Activated naive CD8-positive, alpha-beta T cell (primary cell): ENCODE results near the gene SRRM2.
A peak's percentile ranks its signal among the peaks of the same experiment; 100 is the strongest.

Source experiments
- H3K27ac Mint-ChIP-seq: one replicate; pipeline ENCODE4 v1.8.0; 2021; ENCODE audit warnings: mixed read lengths
- H3K27me3 Mint-ChIP-seq: one replicate; pipeline ENCODE4 v1.8.0; 2021; ENCODE audit warnings: mixed read lengths
- H3K36me3 Mint-ChIP-seq: one replicate; pipeline ENCODE4 v1.8.0; 2021; ENCODE audit warnings: mixed read lengths
- H3K4me1 Mint-ChIP-seq: one replicate; pipeline ENCODE4 v1.8.0; 2021; ENCODE audit warnings: low read depth, mixed read lengths
- H3K4me3 Mint-ChIP-seq: one replicate; pipeline ENCODE4 v1.8.0; 2021; ENCODE audit warnings: mild to moderate bottlenecking, mixed read lengths
- H3K9me3 Mint-ChIP-seq: one replicate; pipeline ENCODE4 v1.8.0; 2021; ENCODE audit warnings: low read depth, mixed read lengths

The SRRM2 gene

GRCh38 chr16:2743007-2743810, 9.2 kb upstream of the SRRM2 start:
- Mint-ChIP-seq H3K27me3 (no peaks in the 10 kb centered on the region), H3K36me3 (no peaks in the 10 kb centered on the region), H3K9me3 (no peaks in the 10 kb centered on the region), H3K27ac (no peak overlapping the region), H3K4me3 (no peak overlapping the region), H3K4me1 (no peaks in the 10 kb centered on the region)

GRCh38 chr16:2744711-2745110, 7.7 kb upstream of the SRRM2 start:
- Mint-ChIP-seq H3K4me3 (no peak overlapping the region), H3K27me3 (no peaks in the 10 kb centered on the region), H3K4me1 (no peaks in the 10 kb centered on the region), H3K9me3 (no peaks in the 10 kb centered on the region), H3K27ac (no peak overlapping the region), H3K36me3 (no peaks in the 10 kb centered on the region)

GRCh38 chr16:2745116-2745890, 7.1 kb upstream of the SRRM2 start:
- no peak overlapping the region for H3K4me3 Mint-ChIP-seq
- H3K27ac Mint-ChIP-seq: no peak overlapping the region
- H3K36me3 Mint-ChIP-seq: no peaks in the 10 kb centered on the region
- H3K9me3 Mint-ChIP-seq: no peaks in the 10 kb centered on the region
- H3K27me3 Mint-ChIP-seq: no peaks in the 10 kb centered on the region
- H3K4me1 Mint-ChIP-seq: no peaks in the 10 kb centered on the region

GRCh38 chr16:2745961-2746360, 6.5 kb upstream of the SRRM2 start:
- Mint-ChIP-seq H3K27me3 (no peaks in the 10 kb centered on the region), H3K4me3 (no peak overlapping the region), H3K9me3 (no peaks in the 10 kb centered on the region), H3K27ac (no peak overlapping the region), H3K36me3 (no peaks in the 10 kb centered on the region), H3K4me1 (peaks cover 4% of the 10 kb centered on the region)

- H3K36me3 Mint-ChIP-seq: peaks cover 5% of the 10 kb centered on the region
- no peak overlapping the region for H3K4me3 Mint-ChIP-seq
- H3K4me1 Mint-ChIP-seq: peaks cover 15% of the 10 kb centered on the region
- H3K27me3 Mint-ChIP-seq: no peaks in the 10 kb centered on the region
- H3K27ac Mint-ChIP-seq: no peak overlapping the region
- H3K9me3 Mint-ChIP-seq: no peaks in the 10 kb centered on the region
These were observed 3.5 kb upstream of the SRRM2 start for GRCh38 chr16:2748757-2749455.

- Mint-ChIP-seq H3K27me3 (no peaks in the 10 kb centered on the region), H3K4me1 (peaks cover 21% of the 10 kb centered on the region), H3K36me3 (peaks cover 10% of the 10 kb centered on the region), H3K9me3 (no peaks in the 10 kb centered on the region), H3K4me3 (no peak overlapping the region), H3K27ac (no peak overlapping the region)
These were observed 3.0 kb upstream of the SRRM2 start for GRCh38 chr16:2749476-2749875.

- no peak overlapping the region for H3K4me3 Mint-ChIP-seq
- no peaks in the 10 kb centered on the region for H3K27me3 Mint-ChIP-seq
- no peaks in the 10 kb centered on the region for H3K9me3 Mint-ChIP-seq
- H3K4me1 Mint-ChIP-seq: peaks cover 25% of the 10 kb centered on the region
- peak overlapping the region; percentile 68 for H3K27ac Mint-ChIP-seq
- H3K36me3 Mint-ChIP-seq: peaks cover 13% of the 10 kb centered on the region
These were observed 2.5 kb upstream of the SRRM2 start for GRCh38 chr16:2749936-2750335.

GRCh38 chr16:2751577-2752034, 832 bp upstream of the SRRM2 start:
- no peaks in the 10 kb centered on the region for H3K27me3 Mint-ChIP-seq
- H3K36me3 Mint-ChIP-seq: peaks cover 21% of the 10 kb centered on the region
- H3K9me3 Mint-ChIP-seq: no peaks in the 10 kb centered on the region
- peak overlapping the region; percentile 90 for H3K4me3 Mint-ChIP-seq
- peak overlapping the region; percentile 97 for H3K27ac Mint-ChIP-seq
- peaks cover 40% of the 10 kb centered on the region for H3K4me1 Mint-ChIP-seq

GRCh38 chr16:2752850-2753732, 653 bp downstream of the SRRM2 start:
- Mint-ChIP-seq H3K9me3 (no peaks in the 10 kb centered on the region), H3K4me1 (peaks cover 52% of the 10 kb centered on the region), H3K36me3 (peaks cover 25% of the 10 kb centered on the region)

GRCh38 chr16:2753733-2754020, 1.2 kb downstream of the SRRM2 start:
- no peaks in the 10 kb centered on the region for H3K9me3 Mint-ChIP-seq
- H3K36me3 Mint-ChIP-seq: peaks cover 25% of the 10 kb centered on the region
- H3K27me3 Mint-ChIP-seq: no peaks in the 10 kb centered on the region
- H3K4me3 Mint-ChIP-seq: peak overlapping the region; percentile 96
- peak overlapping the region; percentile 91 for H3K27ac Mint-ChIP-seq
- H3K4me1 Mint-ChIP-seq: peaks cover 54% of the 10 kb centered on the region

More at GRCh38 chr16:2752850-2753732, 653 bp downstream of the SRRM2 start:
- peak overlapping the region; percentile 96 for H3K4me3 Mint-ChIP-seq
- peak overlapping the region; percentile 91 for H3K27ac Mint-ChIP-seq
- H3K27me3 Mint-ChIP-seq: no peaks in the 10 kb centered on the region

GRCh38 chr16:2755158-2755557, 2.7 kb downstream of the SRRM2 start:
- H3K36me3 Mint-ChIP-seq: peaks cover 34% of the 10 kb centered on the region
- H3K9me3 Mint-ChIP-seq: no peaks in the 10 kb centered on the region
- H3K4me1 Mint-ChIP-seq: peaks cover 62% of the 10 kb centered on the region
- no peaks in the 10 kb centered on the region for H3K27me3 Mint-ChIP-seq
- peak overlapping the region; percentile 91 for H3K27ac Mint-ChIP-seq
- peak overlapping the region; percentile 96 for H3K4me3 Mint-ChIP-seq

GRCh38 chr16:2756288-2757015, 4.0 kb downstream of the SRRM2 start:
- H3K27me3 Mint-ChIP-seq: no peaks in the 10 kb centered on the region
- peaks cover 36% of the 10 kb centered on the region for H3K36me3 Mint-ChIP-seq
- peak overlapping the region; percentile 22 for H3K27ac Mint-ChIP-seq
- H3K4me1 Mint-ChIP-seq: peaks cover 59% of the 10 kb centered on the region
- H3K9me3 Mint-ChIP-seq: no peaks in the 10 kb centered on the region
- peak overlapping the region; percentile 54 for H3K4me3 Mint-ChIP-seq

GRCh38 chr16:2757344-2757743, 4.9 kb downstream of the SRRM2 start:
- H3K4me1 Mint-ChIP-seq: peaks cover 55% of the 10 kb centered on the region

GRCh38 chr16:2761472-2761871, 9.0 kb downstream of the SRRM2 start:
- Mint-ChIP-seq H3K4me3 (no peak overlapping the region), H3K36me3 (peaks cover 26% of the 10 kb centered on the region), H3K27ac (no peak overlapping the region), H3K4me1 (peaks cover 31% of the 10 kb centered on the region), H3K27me3 (no peaks in the 10 kb centered on the region), H3K9me3 (no peaks in the 10 kb centered on the region)

More at GRCh38 chr16:2757344-2757743, 4.9 kb downstream of the SRRM2 start:
- Mint-ChIP-seq H3K27me3 (no peaks in the 10 kb centered on the region), H3K27ac (no peak overlapping the region), H3K4me3 (peak overlapping the region; percentile 54), H3K9me3 (no peaks in the 10 kb centered on the region), H3K36me3 (peaks cover 37% of the 10 kb centered on the region)
